Measurements from ENCODE around the gene SMIM44.
"Not testable (repeated sequence)": the region's sequence is repeated elsewhere in the genome, so short reads cannot be mapped to it uniquely, and the experiment has no call there.

SMIM44 gene

GRCh38 chr19:3517638-3518037 is 34.4 kb upstream of the SMIM44 start:
- peak; percentile 53 for DNase-seq (ENCODE audit: low read depth)

DNA sequence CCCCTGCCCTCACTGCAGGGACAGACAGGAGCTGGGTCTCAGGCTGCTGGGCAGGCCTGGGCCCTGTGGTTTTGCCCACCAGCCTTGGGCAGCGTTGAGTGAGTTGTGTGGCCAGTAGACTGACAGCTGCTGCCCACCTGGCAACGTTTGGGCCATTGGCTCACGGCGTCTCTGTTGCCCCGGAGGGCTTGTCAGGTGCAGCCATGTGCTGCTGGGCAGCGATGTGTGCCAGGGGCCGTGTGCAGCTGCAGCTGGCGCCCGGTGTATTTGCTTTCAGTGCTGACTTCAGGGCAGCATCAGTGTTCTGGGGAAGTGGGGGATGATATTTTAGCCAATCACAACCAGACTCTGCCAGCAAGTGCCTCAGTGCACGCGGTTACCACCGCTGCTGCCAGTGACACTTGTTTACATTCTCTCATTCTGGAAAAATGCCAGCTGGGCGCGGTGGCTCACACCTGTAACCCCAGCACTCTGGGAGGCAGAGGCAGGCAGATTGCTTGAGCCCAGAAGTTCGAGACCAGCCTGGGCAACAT is 33.5 kb upstream of the SMIM44 start:
- no peak for DNase-seq (ENCODE audit: low read depth)

GRCh38 chr19:3515891-3516422 is 32.7 kb upstream of the SMIM44 start:
- no peak for DNase-seq (ENCODE audit: low read depth)

DNA sequence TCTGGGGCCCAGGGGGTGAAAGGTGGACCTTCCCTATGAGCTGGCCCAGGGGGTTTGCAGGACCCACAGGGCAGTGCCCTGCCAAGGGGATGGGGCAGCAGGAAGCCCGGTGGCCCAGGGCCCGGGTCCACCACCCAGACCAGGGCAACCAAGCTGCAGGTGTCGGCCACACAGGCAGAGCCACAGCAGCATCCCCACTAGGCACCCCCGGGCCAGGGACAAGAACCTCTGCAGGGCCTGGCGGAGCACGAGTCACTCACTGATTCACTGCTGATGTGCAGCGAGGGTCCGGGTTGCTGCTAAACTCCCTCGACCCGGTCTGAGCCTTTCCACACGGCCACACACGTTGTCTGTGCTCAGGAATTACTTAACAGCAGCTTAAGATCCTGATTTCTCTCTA is 31.7 kb upstream of the SMIM44 start:
- DNase-seq (ENCODE audit: low read depth) = peak; percentile 35

DNA sequence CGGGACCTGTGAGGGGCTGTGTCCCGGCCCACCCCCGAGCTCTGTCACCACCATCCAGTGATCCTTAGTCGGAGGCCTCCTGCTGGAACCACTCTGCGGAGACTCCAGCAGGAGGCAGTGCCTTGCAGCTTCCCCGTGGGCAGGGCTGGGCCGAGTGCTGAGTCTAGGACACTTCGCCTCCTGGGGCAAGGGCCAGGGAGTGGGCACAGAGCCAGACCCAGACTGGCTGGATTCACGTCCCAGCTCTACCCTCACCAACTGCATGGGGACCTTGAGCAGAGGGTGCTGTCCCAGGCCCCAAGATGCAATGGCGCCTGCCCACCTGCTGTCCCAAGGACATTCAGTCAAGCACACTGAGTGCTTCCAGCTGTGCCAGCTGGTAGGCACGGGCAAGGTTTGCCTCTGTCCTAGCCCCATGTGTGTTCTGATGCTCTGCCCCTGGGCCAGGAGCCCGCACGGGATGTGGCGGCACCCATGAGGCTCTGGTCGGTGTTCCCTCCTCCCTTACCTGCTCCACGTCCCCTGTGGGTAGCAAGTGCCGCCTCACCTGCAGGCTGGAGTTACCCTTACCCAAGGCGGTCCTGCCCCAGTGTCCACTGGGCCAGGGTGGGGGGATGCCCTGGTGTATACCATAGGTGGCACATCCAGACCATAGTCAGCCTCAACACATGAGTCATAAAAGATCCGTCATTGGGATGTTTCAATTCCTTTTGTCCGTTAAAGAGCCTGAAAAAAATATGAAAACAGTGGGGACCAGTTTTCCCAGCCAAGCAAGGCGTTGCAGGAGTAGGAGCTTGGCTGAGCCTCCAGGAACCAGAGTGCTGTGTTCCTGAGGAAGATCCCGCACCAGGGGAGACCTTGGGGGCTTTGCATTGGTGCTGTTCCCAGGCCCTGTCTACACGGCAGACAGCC is 30.2 kb upstream of the SMIM44 start:
- DNase-seq (ENCODE audit: low read depth) = no peak

DNA sequence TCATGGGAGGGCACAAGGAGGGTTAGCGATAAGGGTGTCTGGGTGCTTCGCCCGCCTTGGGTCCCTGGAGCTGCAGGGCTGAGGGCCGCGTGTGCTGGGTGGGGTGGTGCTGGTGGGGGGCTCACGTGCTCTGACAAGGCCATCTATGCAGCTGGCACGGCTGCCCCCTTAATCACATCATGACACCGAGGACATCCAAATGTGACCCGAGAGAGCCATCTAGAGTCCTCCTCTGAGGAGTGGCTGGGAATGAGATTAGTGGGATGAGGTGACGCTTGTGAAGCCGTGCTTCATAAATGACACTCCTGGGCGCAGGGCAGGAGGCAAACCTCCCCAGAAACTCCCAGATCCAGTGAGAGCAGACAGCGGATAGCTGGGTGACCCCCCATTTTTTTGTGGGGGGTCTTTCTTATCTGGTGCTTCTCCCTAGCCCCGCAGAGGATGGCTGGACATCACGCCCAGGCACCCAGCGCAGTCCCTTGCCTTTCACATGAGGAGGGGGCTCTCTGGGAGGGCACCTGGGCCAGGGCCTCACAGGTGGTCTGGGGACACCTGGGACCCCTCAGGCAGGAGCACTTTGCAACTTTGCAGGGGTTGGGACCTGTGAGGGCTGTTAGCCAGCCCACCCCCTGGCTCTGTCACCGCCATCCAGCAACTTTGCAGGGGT is 29.5 kb upstream of the SMIM44 start:
- DNase-seq (ENCODE audit: low read depth) = no peak

DNA sequence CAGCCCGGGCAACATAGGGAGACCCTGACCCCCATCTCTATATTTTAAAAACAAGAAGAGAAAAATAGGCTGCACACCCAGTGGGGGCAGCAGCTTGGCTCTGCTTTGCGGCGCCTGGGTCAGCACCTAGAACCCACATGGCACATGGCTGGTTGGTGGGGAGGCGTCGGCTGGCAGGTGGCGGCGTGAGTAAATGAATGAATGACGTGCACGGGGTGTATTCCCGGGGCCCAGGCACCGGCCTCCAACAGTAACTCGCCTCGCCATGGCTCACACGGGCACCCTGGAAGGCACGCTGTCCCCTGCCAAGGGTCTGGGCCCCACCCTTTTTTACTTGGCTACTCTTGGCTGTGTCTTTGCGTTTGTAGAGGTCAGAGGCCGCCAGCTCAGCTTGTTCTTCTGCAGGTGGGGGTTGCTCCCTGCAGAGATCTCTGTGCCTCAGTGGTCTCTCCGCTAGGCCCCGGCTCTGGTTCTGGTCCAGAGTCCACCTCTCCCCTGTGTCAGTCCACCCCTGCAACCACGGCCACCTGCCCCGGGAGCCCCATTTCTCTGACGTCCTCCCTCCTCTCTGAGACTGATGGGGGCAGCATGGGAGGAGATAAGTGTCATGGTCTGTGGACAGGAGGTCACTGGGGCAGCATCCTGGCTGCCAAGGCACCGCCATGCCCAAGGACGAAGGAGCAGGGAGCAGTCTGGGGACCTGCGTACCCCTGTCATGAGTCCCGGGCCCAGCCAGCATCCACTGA is 28.4 kb upstream of the SMIM44 start:
- no peak for DNase-seq (ENCODE audit: low read depth)

- no peak for DNase-seq (ENCODE audit: low read depth)
Measured at GRCh38 chr19:3510727-3511126, 27.5 kb upstream of the SMIM44 start.

GRCh38 chr19:3509566-3509989 is 26.3 kb upstream of the SMIM44 start:
- peak; percentile 61 for DNase-seq (ENCODE audit: low read depth)

DNA sequence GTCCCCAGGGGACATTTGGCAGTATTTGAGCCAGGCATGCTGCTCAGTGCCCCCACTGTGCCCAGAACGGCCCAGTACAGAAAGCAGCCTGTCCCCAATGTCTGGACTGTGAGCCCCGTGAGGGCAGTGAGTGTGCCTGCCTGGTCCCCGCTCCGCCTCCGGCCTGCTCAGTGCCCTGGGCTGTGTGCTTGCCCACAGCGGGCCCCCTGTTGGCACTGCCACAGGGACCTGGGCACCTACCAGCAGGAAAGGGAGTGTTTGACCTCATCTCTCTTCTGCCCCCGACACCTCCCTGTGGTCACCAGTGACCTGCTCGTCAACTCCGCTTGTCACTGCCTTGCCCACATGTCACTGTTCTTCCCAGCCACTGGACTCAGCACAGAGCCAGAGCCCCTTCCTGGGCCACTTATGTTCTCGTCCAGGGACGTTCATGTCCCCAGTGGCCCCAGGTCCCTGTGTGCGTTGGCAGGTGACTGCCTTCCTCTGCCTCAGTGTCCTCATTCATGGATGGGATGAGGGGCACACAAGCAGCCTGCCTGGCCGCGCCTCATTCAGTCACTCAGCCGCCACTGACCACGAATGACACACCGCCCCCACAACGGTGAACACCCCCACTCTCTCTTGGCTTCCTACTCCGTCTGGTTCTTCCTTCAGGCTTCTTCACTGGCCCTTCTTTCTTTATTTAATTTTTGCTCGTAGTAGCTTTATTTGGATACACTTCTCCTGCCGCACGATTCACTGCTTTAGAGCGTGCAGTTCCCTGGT is 25.7 kb upstream of the SMIM44 start:
- DNase-seq (ENCODE audit: low read depth) = no peak

DNA sequence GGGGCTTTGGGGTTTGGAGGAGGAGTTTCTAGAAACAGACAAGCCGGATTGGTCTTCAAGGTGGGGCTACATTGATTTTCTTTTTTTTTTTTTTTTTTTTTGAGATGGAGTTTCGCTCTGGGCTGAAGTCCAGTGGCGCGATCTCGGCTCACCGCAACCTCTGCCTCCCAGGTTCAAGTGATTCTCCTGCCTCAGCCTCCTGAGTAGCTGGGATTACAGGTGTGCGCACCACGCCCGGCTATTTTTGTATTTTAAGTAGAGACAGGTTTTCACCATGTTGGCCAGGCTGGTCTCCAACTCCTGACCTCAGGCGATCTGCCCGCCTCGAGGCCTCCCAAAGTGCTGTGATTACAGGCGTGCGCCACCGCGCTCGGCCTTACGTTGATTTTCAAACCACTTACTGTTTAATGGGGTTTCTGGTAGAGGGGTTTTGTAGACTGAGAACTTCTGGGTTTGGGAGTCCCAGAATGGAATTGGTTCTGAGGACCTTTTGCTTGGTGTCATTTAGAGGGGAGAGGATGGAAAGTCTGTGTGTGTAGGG is 24.9 kb upstream of the SMIM44 start:
- DNase-seq (ENCODE audit: low read depth) = not testable (repeated sequence)

- no peak for DNase-seq (ENCODE audit: low read depth)
Measured at GRCh38 chr19:3507371-3508120, 24.3 kb upstream of the SMIM44 start.

GRCh38 chr19:3506384-3507340 is 23.4 kb upstream of the SMIM44 start:
- DNase-seq (ENCODE audit: low read depth) = no peak

- DNase-seq (ENCODE audit: low read depth) = peak; percentile 95
Measured at GRCh38 chr19:3505598-3506383, 22.6 kb upstream of the SMIM44 start, which contains the start of gene FZR1. Gene FZR1, plus strand, starts transcription at chr19:3506311. Its CDS starts 16,679 bp downstream, at chr19:3522990.

- peak; percentile 97 for DNase-seq (ENCODE audit: low read depth)
Measured at GRCh38 chr19:3504735-3505134, 21.5 kb upstream of the SMIM44 start.

DNA sequence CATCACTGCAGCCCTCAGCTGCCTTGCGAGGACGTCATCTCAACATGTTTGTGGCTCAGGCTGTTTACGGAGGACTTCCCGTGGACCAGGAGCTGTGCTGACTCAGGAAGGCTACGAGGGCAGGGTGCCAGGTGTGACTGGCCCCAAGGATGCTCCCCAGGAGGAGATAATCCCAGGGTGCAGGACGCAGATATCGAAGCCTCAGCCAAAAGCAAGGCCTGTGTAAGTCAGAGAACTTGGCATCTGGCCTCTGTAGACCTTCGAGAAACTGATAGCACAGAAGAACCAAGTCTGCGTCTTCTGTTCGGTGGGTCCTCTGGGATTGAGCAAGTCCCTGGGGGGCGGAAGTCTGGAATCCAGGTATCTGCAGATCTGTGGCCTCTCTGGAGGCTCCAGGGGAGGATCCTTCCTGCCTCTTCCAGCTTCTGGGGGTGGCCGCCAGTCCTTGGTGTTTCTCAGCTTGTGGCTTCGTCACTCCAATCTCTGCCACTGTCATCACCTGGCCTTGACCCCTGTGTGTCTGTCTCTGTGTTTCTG is 19.9 kb upstream of the SMIM44 start:
- DNase-seq (ENCODE audit: low read depth) = peak; percentile 93

DNA sequence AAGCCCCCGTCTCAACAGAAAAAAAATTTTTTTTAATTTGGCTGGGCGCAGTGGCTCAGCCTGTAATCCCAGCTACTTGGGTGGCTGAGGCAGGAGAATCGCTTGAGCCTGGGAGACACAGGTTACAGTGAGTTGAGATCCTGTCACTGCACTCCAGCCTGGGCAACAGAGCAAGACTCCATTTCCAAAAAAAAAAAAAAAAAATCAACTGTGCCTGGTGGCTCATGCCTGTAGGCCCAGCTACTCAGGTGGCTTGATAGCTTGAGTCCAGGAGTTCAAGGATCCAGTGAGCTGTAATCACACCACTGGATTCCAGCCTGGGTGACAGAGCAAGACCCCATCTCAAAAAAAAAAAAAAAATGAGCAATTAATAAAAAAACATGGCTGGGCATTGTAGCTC is 18.5 kb upstream of the SMIM44 start:
- no peak for DNase-seq (ENCODE audit: low read depth)
